ENCODE measurements around the gene EMC9.

Gene EMC9

GRCh38 chr14:24145219-24145618, 3.8 kb upstream of the EMC9 start:
- Histone ChIP-seq H3K4me3 (ENCODE audit: control insufficient read depth in 1 of 7, extremely low read depth in 1 of 7, insufficient read depth in 4 of 7, low read depth in 2 of 7, low read length in 6 of 7) (peak overlapping the region in 6 of 7 experiments; percentile 88 to 100 (median 97)), H3K27ac (ENCODE audit: insufficient read depth in 1 of 2, low read depth in 1 of 2, low read length in 2 of 2, poor library complexity in 1 of 2, severe bottlenecking in 2 of 2) (no peak overlapping the region), H3K27me3 (replicated peaks in 2 of 5; ENCODE audit: control insufficient read depth in 4 of 5, insufficient read depth in 5 of 5, low read length in 4 of 5) (no peaks in the 10 kb centered on the region), H3K9me3 (ENCODE audit: control extremely low read depth in 1 of 5, control insufficient read depth in 4 of 5, insufficient read depth in 2 of 5, low read depth in 1 of 5, low read length in 4 of 5) (no peaks in the 10 kb centered on the region), H3K4me1 (ENCODE audit: control extremely low read depth in 1 of 4, control insufficient read depth in 4 of 4, insufficient read depth in 4 of 4, low read length in 3 of 4) (peaks cover 4 to 42% (median 37%) of the 10 kb centered on the region in 4 experiments), H3K36me3 (ENCODE audit: control insufficient read depth in 4 of 4, insufficient read depth in 4 of 4, low read length in 3 of 4) (peaks cover 13 to 33% (median 22%) of the 10 kb centered on the region in 4 experiments)
- ChIA-PET CTCF (interaction anchor here (0.9 to 11.6 kb wide), 6 partner anchors 8 to 163 kb away, joined by 3 to 112 read pairs (median 3); partner anchors contain the start of genes CIDEB, DCAF11, IRF9 and NRL), POLR2A (no interaction called here)
- WGBS (ENCODE audit: insufficient coverage) = no CpG with 5 or more reads among the region's 2 CpGs
- DNase-seq = no peak

- H3K36me3 ChIP-seq (ENCODE audit: control insufficient read depth in 4 of 4, insufficient read depth in 4 of 4, low read length in 3 of 4) = peaks cover 6 to 28% (median 15%) of the 10 kb centered on the region in 4 experiments
- ChIA-PET CTCF (interaction anchor here (1.2 to 11.6 kb wide), 4 partner anchors 16 to 98 kb away, joined by 3 to 112 read pairs (median 3); partner anchors contain the start of genes IRF9 and TINF2), POLR2A (no interaction called here)
- no peaks in the 10 kb centered on the region for H3K27me3 ChIP-seq (replicated peaks in 2 of 5; ENCODE audit: control insufficient read depth in 4 of 5, insufficient read depth in 5 of 5, low read length in 4 of 5)
- H3K4me1 ChIP-seq (ENCODE audit: control extremely low read depth in 1 of 4, control insufficient read depth in 4 of 4, insufficient read depth in 4 of 4, low read length in 3 of 4) = peaks cover 6 to 49% (median 42%) of the 10 kb centered on the region in 4 experiments
- no peak for DNase-seq
- 100% methylated on average over 1 of the region's 1 CpG for WGBS (ENCODE audit: insufficient coverage)
- H3K4me3 ChIP-seq (ENCODE audit: control insufficient read depth in 1 of 7, extremely low read depth in 1 of 7, insufficient read depth in 4 of 7, low read depth in 2 of 7, low read length in 6 of 7) = no peak overlapping the region
- H3K9me3 ChIP-seq (ENCODE audit: control extremely low read depth in 1 of 5, control insufficient read depth in 4 of 5, insufficient read depth in 2 of 5, low read depth in 1 of 5, low read length in 4 of 5) = no peaks in the 10 kb centered on the region
- H3K27ac ChIP-seq (ENCODE audit: insufficient read depth in 1 of 2, low read depth in 1 of 2, low read length in 2 of 2, poor library complexity in 1 of 2, severe bottlenecking in 2 of 2) = no peak overlapping the region
Observed at GRCh38 chr14:24144451-24144850, 3.1 kb upstream of the EMC9 start.

- H3K36me3 ChIP-seq (ENCODE audit: control insufficient read depth in 4 of 4, insufficient read depth in 4 of 4, low read length in 3 of 4) = peaks cover 4 to 32% (median 15%) of the 10 kb centered on the region in 4 experiments
- DNase-seq = no peak
- no peak overlapping the region for H3K27ac ChIP-seq (ENCODE audit: insufficient read depth in 1 of 2, low read depth in 1 of 2, low read length in 2 of 2, poor library complexity in 1 of 2, severe bottlenecking in 2 of 2)
- H3K4me3 ChIP-seq (ENCODE audit: control insufficient read depth in 1 of 7, extremely low read depth in 1 of 7, insufficient read depth in 4 of 7, low read depth in 2 of 7, low read length in 6 of 7) = no peak overlapping the region
- no peaks in the 10 kb centered on the region for H3K27me3 ChIP-seq (replicated peaks in 2 of 5; ENCODE audit: control insufficient read depth in 4 of 5, insufficient read depth in 5 of 5, low read length in 4 of 5)
- WGBS (ENCODE audit: insufficient coverage) = no CpG with 5 or more reads among the region's 2 CpGs
- CTCF ChIA-PET = interaction anchor here (1.2 to 11.6 kb wide), 4 partner anchors 17 to 99 kb away, joined by 3 to 112 read pairs (median 3); partner anchors contain the start of genes IRF9 and TINF2
- H3K9me3 ChIP-seq (ENCODE audit: control extremely low read depth in 1 of 5, control insufficient read depth in 4 of 5, insufficient read depth in 2 of 5, low read depth in 1 of 5, low read length in 4 of 5) = no peaks in the 10 kb centered on the region
- POLR2A ChIA-PET = no interaction called here
- peaks cover 6 to 50% (median 43%) of the 10 kb centered on the region in 4 experiments for H3K4me1 ChIP-seq (ENCODE audit: control extremely low read depth in 1 of 4, control insufficient read depth in 4 of 4, insufficient read depth in 4 of 4, low read length in 3 of 4)
Observed at GRCh38 chr14:24143511-24143910, 2.1 kb upstream of the EMC9 start.

GRCh38 chr14:24139272-24139934, 2.0 kb downstream of the EMC9 start:
- Histone ChIP-seq H3K36me3 (ENCODE audit: control insufficient read depth in 4 of 4, insufficient read depth in 4 of 4, low read length in 3 of 4) (peaks cover 7 to 42% (median 27%) of the 10 kb centered on the region in 4 experiments), H3K27ac (ENCODE audit: insufficient read depth in 1 of 2, low read depth in 1 of 2, low read length in 2 of 2, poor library complexity in 1 of 2, severe bottlenecking in 2 of 2) (no peak overlapping the region), H3K4me3 (ENCODE audit: control insufficient read depth in 1 of 7, extremely low read depth in 1 of 7, insufficient read depth in 4 of 7, low read depth in 2 of 7, low read length in 6 of 7) (no peak overlapping the region), H3K4me1 (ENCODE audit: control extremely low read depth in 1 of 4, control insufficient read depth in 4 of 4, insufficient read depth in 4 of 4, low read length in 3 of 4) (peaks cover 2 to 46% (median 38%) of the 10 kb centered on the region in 4 experiments), H3K27me3 (replicated peaks in 2 of 5; ENCODE audit: control insufficient read depth in 4 of 5, insufficient read depth in 5 of 5, low read length in 4 of 5) (no peaks in the 10 kb centered on the region), H3K9me3 (ENCODE audit: control extremely low read depth in 1 of 5, control insufficient read depth in 4 of 5, insufficient read depth in 2 of 5, low read depth in 1 of 5, low read length in 4 of 5) (no peaks in the 10 kb centered on the region)
- CTCF ChIA-PET = interaction anchor here (0.8 to 6.4 kb wide), 6 partner anchors 9 to 98 kb away, joined by 3 to 61 read pairs (median 4); partner anchors contain the start of genes DCAF11, IRF9 and NRL
- WGBS (ENCODE audit: insufficient coverage) = 100% methylated on average over 4 of the region's 9 CpGs
- POLR2A ChIA-PET = interaction anchor here (2.0 kb wide), 1 partner anchor 7 kb away, joined by 6 read pairs; the partner anchor contains the start of genes PSME2 and RNF31
- DNase-seq = peak in 1 of 3 donors; percentile 36

GRCh38 chr14:24138396-24139271, 2.8 kb downstream of the EMC9 start:
- H3K4me3 ChIP-seq (ENCODE audit: control insufficient read depth in 1 of 7, extremely low read depth in 1 of 7, insufficient read depth in 4 of 7, low read depth in 2 of 7, low read length in 6 of 7) = no peak overlapping the region
- no peaks in the 10 kb centered on the region for H3K9me3 ChIP-seq (ENCODE audit: control extremely low read depth in 1 of 5, control insufficient read depth in 4 of 5, insufficient read depth in 2 of 5, low read depth in 1 of 5, low read length in 4 of 5)
- POLR2A ChIA-PET = interaction anchor here (2.0 kb wide), 1 partner anchor 8 kb away, joined by 6 read pairs; the partner anchor contains the start of genes PSME2 and RNF31
- over 99% methylated on average over 13 of the region's 13 CpGs for WGBS (ENCODE audit: insufficient coverage)
- peaks cover 6 to 35% (median 22%) of the 10 kb centered on the region in 4 experiments for H3K36me3 ChIP-seq (ENCODE audit: control insufficient read depth in 4 of 4, insufficient read depth in 4 of 4, low read length in 3 of 4)
- H3K4me1 ChIP-seq (ENCODE audit: control extremely low read depth in 1 of 4, control insufficient read depth in 4 of 4, insufficient read depth in 4 of 4, low read length in 3 of 4) = peaks cover 2 to 46% (median 38%) of the 10 kb centered on the region in 4 experiments
- CTCF ChIA-PET = interaction anchor here (0.8 to 6.4 kb wide), 8 partner anchors 9 to 99 kb away, joined by 3 to 61 read pairs (median 6); partner anchors contain the start of genes DCAF11, IRF9, NRL and RNF31
- no peak for DNase-seq
- H3K27ac ChIP-seq (ENCODE audit: insufficient read depth in 1 of 2, low read depth in 1 of 2, low read length in 2 of 2, poor library complexity in 1 of 2, severe bottlenecking in 2 of 2) = no peak overlapping the region
- no peaks in the 10 kb centered on the region for H3K27me3 ChIP-seq (replicated peaks in 2 of 5; ENCODE audit: control insufficient read depth in 4 of 5, insufficient read depth in 5 of 5, low read length in 4 of 5)

GRCh38 chr14:24137529-24138395, 3.6 kb downstream of the EMC9 start:
- H3K4me1 ChIP-seq (ENCODE audit: control extremely low read depth in 1 of 4, control insufficient read depth in 4 of 4, insufficient read depth in 4 of 4, low read length in 3 of 4) = peaks cover 2 to 50% (median 38%) of the 10 kb centered on the region in 4 experiments
- DNase-seq = no peak

More at GRCh38 chr14:24137529-24138395, 3.6 kb downstream of the EMC9 start:
- CTCF ChIA-PET = interaction anchor here (1.0 to 6.4 kb wide), 10 partner anchors 8 to 80 kb away, joined by 3 to 61 read pairs (median 7); partner anchors contain the start of genes DCAF11, IRF9, NRL and RNF31
- 91% methylated on average over 6 of the region's 8 CpGs for WGBS (ENCODE audit: insufficient coverage)
- H3K9me3 ChIP-seq (ENCODE audit: control extremely low read depth in 1 of 5, control insufficient read depth in 4 of 5, insufficient read depth in 2 of 5, low read depth in 1 of 5, low read length in 4 of 5) = no peaks in the 10 kb centered on the region
- H3K27me3 ChIP-seq (replicated peaks in 2 of 5; ENCODE audit: control insufficient read depth in 4 of 5, insufficient read depth in 5 of 5, low read length in 4 of 5) = no peaks in the 10 kb centered on the region
- H3K36me3 ChIP-seq (ENCODE audit: control insufficient read depth in 4 of 4, insufficient read depth in 4 of 4, low read length in 3 of 4) = peaks cover 5 to 27% (median 16%) of the 10 kb centered on the region in 4 experiments
- POLR2A ChIA-PET = interaction anchor here (0.7 to 2.0 kb wide), 3 partner anchors 9 to 54 kb away, joined by 3 to 6 read pairs (median 3); partner anchors contain the start of genes PSME2 and RNF31
- H3K4me3 ChIP-seq (ENCODE audit: control insufficient read depth in 1 of 7, extremely low read depth in 1 of 7, insufficient read depth in 4 of 7, low read depth in 2 of 7, low read length in 6 of 7) = peak overlapping the region in 2 of 7 experiments; percentile 81 to 91
- no peak overlapping the region for H3K27ac ChIP-seq (ENCODE audit: insufficient read depth in 1 of 2, low read depth in 1 of 2, low read length in 2 of 2, poor library complexity in 1 of 2, severe bottlenecking in 2 of 2)
